GM12878 (cell line): ENCODE results near the gene RABL2A.
"Not testable (repeated sequence)": the region's sequence is repeated elsewhere in the genome, so short reads cannot be mapped to it uniquely, and the experiment has no call there.

Source experiments
- CBFB ChIP-seq: IDR thresholded peaks from 2 replicates; pipeline ENCODE4 v1.6.1; 2016; ENCODE audit warnings: antibody characterized with exemption, low read depth
- CTCF ChIP-seq, 3 experiments: IDR thresholded peaks in 2 of 3; conservative IDR thresholded peaks in 1 of 3; 2 replicates each; pipeline ENCODE4 v1.5.1; 2011; ENCODE audit warnings: low read depth in 3 of 3, low read length in 3 of 3, mild to moderate bottlenecking in 3 of 3, control low read depth in 2 of 3, moderate library complexity in 2 of 3, inconsistent platforms in 1 of 3, mixed read lengths in 1 of 3; ENCODE audit not compliant: control insufficient read depth in 2 of 3, insufficient read depth in 1 of 3; ENCODE audit errors: extremely low read depth in 1 of 3
- E2F4 ChIP-seq: IDR thresholded peaks from 2 replicates; pipeline ENCODE4 v1.6.1; 2012; ENCODE audit warnings: low read depth, low read length, improper control_type of control experiment
- EGR1 ChIP-seq, 2 experiments: IDR thresholded peaks; 1 replicate in 1 of 2; 2 replicates in 1 of 2; pipeline ENCODE4 v1.6.1; 2011 to 2012; ENCODE audit warnings: low read depth in 2 of 2, low read length in 2 of 2, borderline replicate concordance in 1 of 2, mild to moderate bottlenecking in 1 of 2, moderate library complexity in 1 of 2
- KAT2A ChIP-seq: conservative IDR thresholded peaks from 2 replicates; pipeline ENCODE4 v1.6.1; 2011; ENCODE audit warnings: low read depth, low read length; ENCODE audit not compliant: control insufficient read depth
- LARP7 ChIP-seq: fragments of 450-650 bp; IDR thresholded peaks from 2 replicates; pipeline ENCODE4 v1.6.1; 2017; ENCODE audit warnings: mild to moderate bottlenecking
- PKNOX1 ChIP-seq: fragments of 450-650 bp; IDR thresholded peaks from 2 replicates; pipeline ENCODE4 v1.6.1; 2016; ENCODE audit warnings: mild to moderate bottlenecking
- POU2F2 ChIP-seq: IDR thresholded peaks from 3 replicates; pipeline ENCODE4 v1.6.1; 2011; ENCODE audit warnings: low read depth, mild to moderate bottlenecking, low read length, borderline replicate concordance
- RCOR1 ChIP-seq: conservative IDR thresholded peaks from 2 replicates; pipeline ENCODE4 v1.6.1; 2012; ENCODE audit warnings: low read depth, low read length, improper control_type of control experiment
- SMC3 ChIP-seq: IDR thresholded peaks from 2 replicates; pipeline ENCODE4 v1.6.1; 2011; ENCODE audit warnings: low read length, improper control_type of control experiment, borderline replicate concordance
- TAF1 ChIP-seq: IDR thresholded peaks from 2 replicates; pipeline ENCODE4 v1.6.1; 2011; ENCODE audit warnings: mild to moderate bottlenecking, low read depth, low read length, borderline replicate concordance
- TF ChIP-seq, protein P1 (sequence below): fragments of 450-650 bp; IDR thresholded peaks from 2 replicates; pipeline ENCODE4 v1.6.1; 2017; ENCODE audit warnings: mild to moderate bottlenecking, moderate library complexity
- TF ChIP-seq, protein P2 (sequence below): fragments of 450-650 bp; IDR thresholded peaks from 2 replicates; pipeline ENCODE4 v1.6.1; 2017; ENCODE audit warnings: mild to moderate bottlenecking

DNA sequence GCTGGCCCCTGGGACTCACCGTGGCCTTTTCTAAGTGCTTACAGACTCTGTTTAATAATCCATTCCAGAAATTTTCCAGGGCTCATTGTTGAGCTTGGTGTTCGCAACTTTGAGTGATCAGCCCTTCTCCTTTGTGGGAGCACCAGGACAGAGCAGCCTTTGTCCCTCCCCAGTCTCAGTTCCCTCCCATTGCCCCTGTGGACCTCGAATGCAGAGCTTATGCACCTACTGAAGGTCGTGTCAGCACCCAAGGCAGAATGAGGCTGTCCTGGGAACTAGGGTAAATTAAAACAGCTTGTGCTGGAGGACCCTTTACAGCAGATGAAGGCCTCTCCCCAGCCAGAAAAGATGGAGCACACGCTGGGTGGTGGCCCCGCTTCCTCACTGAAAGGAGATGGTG, 33.8 kb upstream of the RABL2A start:
- not testable (repeated sequence) for TF ChIP-seq RCOR1; PKNOX1; EGR1 (IDR thresholded peaks at IDR 0.05; ENCODE audit: borderline replicate concordance in 1 of 2, low read depth in 2 of 2, low read length in 2 of 2); CTCF (IDR thresholded peaks at IDR 0.05 in 2 of 3, conservative IDR thresholded peaks at IDR 0.05 in 1 of 3; ENCODE audit: control insufficient read depth in 2 of 3, extremely low read depth in 1 of 3, insufficient read depth in 1 of 3, low read depth in 3 of 3, low read length in 3 of 3); LARP7; E2F4; POU2F2; CBFB; KAT2A; SMC3; TAF1
- TF ChIP-seq, protein P1, sequence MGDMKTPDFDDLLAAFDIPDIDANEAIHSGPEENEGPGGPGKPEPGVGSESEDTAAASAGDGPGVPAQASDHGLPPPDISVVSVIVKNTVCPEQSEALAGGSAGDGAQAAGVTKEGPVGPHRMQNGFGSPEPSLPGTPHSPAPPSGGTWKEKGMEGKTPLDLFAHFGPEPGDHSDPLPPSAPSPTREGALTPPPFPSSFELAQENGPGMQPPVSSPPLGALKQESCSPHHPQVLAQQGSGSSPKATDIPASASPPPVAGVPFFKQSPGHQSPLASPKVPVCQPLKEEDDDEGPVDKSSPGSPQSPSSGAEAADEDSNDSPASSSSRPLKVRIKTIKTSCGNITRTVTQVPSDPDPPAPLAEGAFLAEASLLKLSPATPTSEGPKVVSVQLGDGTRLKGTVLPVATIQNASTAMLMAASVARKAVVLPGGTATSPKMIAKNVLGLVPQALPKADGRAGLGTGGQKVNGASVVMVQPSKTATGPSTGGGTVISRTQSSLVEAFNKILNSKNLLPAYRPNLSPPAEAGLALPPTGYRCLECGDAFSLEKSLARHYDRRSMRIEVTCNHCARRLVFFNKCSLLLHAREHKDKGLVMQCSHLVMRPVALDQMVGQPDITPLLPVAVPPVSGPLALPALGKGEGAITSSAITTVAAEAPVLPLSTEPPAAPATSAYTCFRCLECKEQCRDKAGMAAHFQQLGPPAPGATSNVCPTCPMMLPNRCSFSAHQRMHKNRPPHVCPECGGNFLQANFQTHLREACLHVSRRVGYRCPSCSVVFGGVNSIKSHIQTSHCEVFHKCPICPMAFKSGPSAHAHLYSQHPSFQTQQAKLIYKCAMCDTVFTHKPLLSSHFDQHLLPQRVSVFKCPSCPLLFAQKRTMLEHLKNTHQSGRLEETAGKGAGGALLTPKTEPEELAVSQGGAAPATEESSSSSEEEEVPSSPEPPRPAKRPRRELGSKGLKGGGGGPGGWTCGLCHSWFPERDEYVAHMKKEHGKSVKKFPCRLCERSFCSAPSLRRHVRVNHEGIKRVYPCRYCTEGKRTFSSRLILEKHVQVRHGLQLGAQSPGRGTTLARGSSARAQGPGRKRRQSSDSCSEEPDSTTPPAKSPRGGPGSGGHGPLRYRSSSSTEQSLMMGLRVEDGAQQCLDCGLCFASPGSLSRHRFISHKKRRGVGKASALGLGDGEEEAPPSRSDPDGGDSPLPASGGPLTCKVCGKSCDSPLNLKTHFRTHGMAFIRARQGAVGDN, result not testable (repeated sequence)
- TF ChIP-seq, protein P2, sequence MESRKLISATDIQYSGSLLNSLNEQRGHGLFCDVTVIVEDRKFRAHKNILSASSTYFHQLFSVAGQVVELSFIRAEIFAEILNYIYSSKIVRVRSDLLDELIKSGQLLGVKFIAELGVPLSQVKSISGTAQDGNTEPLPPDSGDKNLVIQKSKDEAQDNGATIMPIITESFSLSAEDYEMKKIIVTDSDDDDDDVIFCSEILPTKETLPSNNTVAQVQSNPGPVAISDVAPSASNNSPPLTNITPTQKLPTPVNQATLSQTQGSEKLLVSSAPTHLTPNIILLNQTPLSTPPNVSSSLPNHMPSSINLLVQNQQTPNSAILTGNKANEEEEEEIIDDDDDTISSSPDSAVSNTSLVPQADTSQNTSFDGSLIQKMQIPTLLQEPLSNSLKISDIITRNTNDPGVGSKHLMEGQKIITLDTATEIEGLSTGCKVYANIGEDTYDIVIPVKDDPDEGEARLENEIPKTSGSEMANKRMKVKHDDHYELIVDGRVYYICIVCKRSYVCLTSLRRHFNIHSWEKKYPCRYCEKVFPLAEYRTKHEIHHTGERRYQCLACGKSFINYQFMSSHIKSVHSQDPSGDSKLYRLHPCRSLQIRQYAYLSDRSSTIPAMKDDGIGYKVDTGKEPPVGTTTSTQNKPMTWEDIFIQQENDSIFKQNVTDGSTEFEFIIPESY, result not testable (repeated sequence)
